Medulla oblongata (tissue), 1 donor: ENCODE measurements around the gene MAML2.
A peak's percentile ranks its signal among the peaks of the same experiment; 100 is the strongest.

Experiments
- DNase-seq: peaks from one replicate; pipeline ENCODE4 v3.0.0-alpha.2; 2015; ENCODE audit errors: extremely low spot score

MAML2 gene

DNA sequence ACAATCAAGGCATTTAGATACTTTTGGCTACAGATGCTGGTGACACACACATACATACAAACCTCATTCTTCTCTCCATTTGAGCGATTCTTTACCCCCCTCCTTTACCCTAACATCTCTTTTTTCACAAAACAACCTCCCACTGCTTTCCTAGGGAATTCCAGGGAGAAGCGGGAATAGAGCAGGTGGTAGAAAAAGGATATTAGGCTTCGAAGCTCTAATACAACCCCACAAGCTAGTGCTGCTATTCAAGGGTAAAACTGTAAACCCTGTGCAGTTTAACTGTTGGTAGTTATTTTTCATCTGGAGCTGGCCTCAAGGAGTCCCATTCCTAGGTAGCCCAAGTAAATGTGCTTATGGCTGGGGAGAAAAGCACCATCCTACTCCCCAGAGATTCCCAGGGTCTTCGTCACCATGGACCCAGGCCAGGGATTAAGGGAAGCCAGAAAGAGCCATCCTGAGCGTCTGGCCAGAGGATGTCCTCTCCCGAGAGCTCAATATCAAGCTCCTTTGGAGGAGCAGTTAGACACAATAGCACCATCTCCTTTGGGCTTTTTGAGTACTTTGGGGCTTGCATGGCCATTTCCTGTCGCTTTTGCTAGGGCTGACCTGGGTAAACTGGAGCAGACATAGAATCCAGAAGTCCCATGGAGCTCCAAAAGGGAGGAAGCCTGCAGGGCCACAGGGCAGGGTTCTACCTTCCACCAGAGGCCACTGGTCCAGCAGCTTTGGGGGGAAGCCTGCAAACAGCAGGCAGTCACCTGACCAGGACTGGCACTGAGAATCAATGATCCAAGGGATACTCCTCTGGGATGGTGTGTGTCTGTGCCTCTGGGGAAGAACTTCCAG, 3.1 kb downstream of the MAML2 start:
- peak; percentile 42 for DNase-seq

DNA sequence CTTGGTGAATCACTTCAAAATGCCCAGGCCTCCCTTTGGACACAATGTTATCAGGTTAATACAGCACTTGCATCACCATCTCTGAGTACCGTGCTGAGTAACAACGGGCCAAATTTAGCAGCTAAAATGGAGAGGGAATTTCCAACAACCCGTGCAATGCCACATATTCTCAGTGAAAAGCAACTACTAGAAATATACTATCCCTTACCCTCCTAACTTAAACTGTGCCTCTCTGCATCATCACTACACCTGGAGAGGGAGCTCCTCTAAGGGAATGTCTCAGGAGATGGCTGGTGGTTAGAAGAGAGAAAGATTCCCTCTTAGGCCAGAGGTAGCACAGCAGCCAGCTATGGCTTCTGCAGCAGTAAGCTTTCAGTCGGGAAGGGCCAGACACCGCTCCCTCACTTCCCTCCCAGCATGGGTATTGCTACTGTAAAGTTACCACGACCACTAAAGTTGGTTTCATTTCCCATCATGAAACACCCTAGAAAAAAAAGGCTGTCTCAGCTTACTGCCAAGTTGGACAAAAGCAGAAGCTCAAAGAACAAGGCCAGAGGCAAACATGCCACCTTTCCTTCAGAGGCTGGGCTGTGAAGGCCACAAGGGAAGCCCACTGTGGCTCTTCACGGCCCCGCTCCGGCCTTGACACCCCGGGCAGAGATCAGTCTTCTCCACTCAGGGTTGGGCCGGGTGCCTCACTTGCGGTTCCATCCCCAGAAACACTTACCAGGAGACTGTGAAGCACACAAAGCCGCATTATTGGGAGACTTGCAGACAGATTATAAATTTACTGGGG, 3.9 kb downstream of the MAML2 start:
- DNase-seq, result peak; percentile 95

DNA sequence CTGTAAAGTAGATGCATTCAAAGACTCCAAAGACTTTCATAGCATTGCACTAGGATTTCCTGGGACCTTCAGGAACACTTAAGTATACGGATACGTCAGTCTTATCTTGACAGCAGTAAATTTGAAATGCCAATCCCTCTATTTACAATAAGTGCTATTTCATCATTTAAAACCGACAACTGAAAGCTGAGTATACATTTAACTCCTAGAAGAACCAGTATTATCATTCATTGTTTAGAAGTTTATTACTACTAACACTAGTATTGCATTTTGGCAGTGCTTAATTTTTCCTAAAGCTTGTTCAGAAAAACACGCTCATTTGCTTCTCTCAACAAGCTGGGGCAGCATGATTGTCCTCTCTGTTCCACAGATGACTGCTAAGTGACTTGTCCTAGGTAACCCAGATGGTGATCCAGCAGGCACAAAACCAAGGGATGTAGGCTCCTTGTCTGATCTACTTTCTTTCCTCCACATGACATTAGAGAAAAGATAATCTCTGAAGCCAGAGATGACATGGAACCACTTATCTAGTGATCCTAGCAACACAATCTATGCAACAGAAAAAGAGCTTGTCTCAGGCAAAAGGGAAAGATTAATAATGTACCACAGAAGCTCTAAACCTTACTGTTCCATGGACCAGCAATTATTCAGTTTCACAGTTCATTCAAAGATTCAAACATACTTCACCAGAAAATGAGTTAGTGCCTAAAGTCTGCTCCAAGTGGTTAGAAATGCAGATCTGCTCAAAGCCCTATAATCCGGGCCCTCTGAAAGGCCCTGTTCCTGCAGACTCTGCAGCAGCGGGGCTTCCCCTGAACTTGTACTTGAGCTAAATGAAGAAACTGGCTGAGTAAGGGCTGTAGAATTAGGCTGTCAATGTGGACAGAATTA, 5.2 kb downstream of the MAML2 start:
- peak; percentile 69 for DNase-seq

DNA sequence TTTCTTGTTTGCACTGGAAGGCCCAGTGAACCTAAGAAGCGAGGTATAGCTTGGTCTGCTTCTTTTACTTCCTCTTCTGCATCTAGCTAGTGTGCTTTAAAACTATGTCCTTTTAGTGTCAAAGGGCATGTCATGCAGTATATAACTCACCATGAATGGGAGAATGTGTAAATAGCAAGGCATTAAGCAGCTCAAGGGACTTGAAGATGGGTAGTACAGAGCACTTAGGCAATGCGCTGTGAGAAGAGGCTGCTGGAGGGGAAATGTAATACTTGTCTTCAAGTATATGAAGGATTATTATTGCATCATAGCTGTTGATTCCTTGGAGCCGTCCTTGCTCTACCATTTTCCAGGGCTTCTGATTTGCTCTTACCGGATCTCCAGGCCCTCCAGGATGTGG, 7.6 kb downstream of the MAML2 start:
- DNase-seq, result no peak

DNA sequence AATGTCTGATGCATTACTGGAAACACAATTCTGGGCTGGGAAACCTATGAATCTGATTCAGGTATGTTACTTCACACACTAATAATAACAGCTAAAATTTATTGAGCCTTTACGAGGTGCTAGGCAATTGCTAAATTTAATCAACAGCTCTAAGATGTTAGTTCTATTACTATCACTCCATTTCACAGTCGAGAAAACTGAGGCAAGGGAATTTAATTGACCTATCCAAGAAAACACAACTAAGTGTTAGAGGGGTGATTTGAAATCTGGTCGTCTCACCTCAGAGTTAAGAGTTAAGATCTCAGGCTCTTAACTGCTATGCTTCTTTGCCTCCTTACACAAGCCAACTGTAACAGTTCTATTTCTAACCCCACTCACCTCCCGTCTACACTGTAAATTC, 8.8 kb downstream of the MAML2 start:
- no peak for DNase-seq

DNA sequence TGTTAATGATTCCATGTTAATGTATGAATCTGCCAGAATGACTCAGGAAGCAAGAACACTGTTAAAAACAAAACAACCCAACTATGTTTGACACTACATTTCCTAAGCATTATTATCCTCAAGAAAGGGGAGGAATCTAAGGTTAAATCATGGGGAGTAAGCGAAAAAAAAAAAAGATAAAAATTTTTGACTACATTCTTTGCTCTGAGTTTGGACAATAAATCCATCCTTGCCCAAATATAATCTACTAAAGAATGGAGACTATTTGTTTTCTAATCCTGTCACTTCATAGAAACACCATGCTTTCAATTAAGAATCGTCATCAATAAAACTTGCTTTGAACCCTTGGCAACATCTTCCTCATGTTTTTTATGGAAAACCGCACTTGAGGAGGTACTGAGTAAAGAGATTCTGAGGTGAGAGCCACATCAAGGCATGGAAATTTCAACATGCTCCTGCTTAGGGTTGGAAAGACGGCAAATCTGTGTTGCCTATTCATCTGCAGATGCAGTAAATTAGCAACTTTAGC, 9.7 kb downstream of the MAML2 start:
- DNase-seq, result no peak

DNA sequence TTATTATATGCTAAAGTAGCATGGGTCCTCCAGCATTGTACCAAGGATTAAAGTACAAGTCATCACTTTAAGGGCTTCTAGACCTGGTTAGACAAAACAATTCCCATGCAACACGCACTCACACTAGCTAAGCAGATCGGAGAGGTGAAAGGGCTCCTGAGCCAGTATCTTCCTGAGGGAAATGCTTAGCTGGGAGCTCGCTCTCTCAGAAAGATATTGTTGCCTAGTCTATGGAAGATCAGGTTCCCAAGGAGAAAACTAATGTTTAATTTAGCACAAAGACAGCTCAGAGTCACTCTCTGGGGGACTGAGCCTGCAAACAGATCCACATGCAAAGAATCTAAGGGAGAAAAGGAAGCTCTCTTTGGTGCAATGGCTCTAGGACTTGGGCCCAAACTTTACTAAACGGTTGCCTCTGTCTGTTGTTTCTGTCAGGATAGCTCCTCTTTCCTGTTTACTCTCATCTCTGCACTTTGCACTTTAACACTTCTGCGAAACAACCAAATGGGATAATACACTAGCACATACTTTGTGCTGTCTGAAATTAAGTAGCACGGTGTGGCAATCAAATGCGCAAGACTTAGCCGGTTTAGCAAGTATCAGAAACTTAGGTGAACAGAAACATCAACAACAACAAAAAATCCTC, 10.7 kb downstream of the MAML2 start:
- no peak for DNase-seq

DNA sequence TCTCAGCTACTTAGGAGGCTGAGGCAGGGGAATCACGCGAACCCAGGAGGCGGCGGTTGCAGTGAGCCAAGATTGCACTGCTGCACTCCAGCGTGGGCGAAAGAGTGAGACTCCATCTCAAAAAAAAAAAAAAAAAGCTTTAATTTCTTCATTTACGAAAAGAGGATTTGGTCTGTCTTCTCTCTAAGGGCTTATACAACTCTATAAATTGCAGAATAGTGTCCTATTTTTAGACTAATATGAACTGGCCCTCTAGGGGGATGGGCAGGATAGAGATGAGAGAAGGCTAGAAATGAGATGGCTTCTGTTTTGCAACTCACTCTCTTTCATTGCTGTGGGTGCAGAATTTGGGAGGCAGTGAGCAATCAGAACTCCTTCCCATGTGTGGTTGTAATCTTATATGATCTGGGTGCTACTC, 11.3 kb downstream of the MAML2 start:
- no peak for DNase-seq

DNA sequence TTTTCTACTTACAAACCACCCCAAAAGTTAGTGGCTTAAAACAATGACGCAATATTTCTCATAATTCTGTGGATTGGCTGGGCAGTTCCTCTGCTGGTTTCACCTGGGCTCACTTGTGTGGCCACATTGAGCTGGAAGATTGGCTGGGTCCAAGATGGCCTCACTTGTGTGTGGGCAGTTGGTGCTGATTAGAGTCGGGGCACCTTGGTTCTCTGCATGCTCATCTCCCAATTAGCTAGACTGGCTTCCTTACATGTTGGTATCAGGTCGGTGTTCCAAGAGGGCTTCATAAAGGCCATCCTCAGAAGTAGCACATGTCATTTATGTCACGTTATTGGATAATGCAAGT, 12.5 kb downstream of the MAML2 start:
- no peak for DNase-seq

DNA sequence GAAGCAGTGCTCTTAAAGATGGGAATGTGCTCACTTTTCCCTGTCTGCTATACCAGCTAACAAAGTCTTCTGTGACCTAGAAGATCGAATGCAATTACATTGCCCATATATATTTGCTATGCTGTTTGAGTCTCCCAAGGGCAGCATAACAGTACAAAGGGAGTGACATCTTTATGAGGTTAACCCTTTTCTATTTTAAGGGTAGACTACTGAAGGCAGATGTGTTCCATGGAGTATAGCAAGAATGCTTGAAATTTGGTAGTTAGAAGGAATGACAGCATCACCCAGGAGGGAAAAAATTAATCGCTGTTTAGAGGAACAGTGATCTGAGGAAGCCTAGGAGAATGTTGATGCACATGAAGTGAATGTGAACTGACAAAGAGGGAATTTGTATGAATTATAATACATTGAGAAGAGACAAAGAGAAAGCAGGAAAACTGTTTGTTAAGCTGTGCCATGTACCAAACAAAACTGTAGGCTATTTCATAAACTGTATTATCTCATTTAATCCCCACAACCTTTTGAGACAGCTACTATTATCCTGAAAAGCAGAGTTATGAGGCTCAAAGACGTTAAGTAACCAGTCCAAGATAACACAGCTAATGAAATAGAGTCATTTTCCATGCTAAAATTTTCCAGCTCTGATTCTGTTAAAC, 13.0 kb downstream of the MAML2 start:
- no peak for DNase-seq

DNA sequence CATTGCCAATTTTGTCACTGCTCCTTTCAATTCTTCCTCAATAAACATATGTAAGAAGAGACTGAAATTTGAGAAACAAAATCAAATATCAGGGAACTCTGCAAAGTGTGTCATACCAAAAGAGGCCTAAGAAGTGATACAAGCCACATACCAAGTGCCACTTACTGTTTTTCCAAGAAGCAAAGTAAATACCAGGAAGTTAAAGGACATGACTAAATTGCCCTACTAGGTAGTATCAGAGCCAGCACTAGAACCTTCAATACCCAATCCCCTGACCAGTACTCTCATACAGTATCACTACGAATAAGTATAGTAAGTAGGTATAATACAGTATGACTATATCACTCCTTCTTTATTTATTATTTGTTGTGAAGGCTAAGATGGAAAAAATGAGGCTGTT, 13.6 kb downstream of the MAML2 start:
- DNase-seq, result no peak

DNA sequence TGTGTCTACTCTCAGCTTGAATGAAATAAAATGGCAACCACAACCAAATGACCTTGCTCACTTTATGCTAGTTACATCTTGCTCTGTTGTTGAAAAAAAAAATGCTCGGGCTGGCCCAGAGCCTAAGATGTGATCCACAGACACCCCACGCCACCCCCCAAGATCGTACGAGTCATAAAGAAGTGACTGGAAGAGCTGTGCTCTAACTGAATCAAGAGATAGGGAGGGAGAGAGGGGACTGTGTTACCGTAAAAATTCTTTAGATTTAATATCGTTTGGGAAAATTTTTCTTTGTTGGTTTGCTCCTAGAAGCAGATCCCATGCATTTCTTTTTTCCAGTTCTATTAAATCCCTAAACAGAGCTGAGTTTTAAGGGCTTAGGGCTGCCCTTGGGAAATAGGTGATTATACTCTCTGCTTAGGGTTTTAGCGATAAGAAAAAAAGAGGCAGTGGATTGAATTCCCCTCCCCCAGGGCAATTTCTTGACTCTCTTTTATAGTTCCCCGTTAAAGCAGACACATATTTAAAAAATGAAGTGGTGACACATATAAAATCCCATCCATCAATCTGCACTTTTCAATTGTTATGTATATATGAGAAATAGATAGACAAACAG, 14.5 kb downstream of the MAML2 start:
- DNase-seq, result no peak

DNA sequence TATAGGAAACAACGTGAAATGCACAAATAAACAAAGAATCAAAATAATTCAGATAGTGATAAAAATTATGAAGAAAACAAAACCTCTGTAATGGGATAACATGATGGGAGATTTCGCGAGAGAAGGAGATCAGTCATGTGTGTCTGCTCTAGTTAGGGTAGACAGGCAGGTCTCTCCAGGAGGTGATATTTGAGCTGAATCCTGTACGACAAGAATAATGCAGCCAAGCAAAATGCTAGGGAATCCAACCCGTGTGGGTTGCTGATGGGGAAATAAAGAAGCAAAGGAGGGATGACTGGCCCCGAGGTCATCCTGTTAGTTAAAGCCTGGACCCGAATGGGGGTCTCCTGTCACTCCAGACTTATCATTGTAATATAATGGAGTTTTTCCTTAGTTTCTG, 16.0 kb downstream of the MAML2 start:
- DNase-seq, result no peak

DNA sequence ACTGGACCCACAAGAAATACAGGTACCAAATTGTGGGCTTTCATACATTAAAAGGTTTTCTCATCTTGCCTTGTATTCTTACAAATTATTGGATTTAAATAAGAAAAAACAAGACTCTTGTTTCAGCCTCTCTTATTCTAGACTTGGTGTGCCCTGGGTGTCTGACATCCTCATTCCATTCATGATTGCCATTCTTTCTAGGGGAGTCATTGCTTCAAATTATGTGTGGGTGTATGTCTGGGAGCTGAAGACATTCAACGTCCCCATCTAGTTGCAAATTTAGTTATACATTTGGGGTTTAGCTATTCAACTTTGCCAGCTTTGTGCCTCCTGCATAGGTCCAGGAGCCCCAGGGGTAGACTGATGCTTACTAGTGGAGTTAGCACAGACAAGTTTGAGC, 18.1 kb downstream of the MAML2 start:
- DNase-seq, result no peak

DNA sequence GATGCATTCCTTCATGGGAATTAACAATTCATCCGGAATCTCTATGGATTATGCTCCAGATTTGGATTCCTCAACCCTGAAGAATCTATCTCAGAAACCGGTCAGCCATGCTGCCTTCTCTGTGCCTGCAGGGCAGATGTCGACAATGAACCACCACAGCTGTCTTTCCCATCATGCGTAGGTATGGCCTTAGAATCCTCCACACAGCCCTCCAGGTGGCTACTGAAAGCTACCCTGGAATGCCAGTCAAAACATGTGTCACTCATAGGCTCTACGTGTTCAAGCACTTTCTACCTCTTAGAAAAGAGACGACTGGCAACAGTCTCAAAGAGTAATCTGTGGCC, 19.4 kb downstream of the MAML2 start:
- no peak for DNase-seq

DNA sequence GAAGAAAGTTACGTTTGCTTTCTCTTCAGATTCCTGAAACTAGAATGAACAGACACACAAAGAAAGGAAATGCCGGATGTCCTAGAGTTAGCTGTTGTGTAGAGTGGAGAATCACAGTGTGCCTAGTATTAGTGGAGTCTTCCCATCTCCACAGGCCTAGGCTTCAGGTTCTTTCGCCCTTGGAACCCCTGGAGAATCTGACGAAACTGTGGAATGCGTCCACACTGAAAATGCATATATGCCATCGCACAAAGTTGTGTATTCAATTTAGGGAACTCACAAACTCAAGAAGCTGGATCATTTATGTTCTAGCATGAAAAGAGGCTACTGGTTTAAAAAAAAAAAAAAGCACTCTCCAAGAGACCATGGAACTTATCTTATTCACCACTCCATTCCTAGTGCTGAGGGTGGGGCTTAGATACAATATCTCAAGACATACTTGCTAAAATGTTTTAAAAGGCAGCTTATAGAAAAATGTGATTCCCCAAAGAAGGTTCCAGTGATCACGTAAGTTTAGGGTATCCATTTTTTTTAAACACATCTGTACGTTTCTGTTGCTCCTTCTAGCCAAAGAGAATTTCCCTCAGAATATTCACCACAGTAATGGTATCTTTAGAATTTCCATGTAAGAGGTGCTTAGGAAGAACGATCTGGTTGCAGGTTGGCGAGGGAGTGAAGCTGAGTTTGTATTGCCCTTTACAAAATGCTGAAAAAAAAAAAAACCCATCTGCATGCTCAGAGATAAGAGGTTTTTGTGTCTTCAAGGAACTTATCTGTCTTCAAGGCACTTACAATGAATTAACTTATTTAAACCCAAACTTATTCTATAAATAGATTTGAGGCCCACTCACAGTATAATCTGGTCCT, 20.0 kb downstream of the MAML2 start:
- no peak for DNase-seq

DNA sequence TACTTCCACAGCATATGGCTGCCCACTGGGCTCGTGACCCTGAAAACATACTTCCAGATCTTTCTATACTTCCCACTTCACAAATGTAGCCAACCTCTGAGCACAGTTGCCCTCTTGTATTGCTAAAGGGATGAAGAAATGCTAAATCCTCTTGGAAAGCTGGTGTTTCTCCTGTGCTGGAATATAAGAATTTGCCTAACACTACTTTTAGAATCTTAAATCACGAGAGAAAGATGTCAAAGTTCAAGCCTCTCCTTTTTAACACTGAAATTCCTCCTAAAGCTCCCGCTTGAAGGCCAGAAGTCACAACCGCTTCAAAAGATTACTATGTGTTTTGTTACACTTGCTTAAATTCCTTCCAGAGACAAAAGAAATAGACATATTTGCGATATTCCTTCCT, 21.9 kb downstream of the MAML2 start:
- no peak for DNase-seq

DNA sequence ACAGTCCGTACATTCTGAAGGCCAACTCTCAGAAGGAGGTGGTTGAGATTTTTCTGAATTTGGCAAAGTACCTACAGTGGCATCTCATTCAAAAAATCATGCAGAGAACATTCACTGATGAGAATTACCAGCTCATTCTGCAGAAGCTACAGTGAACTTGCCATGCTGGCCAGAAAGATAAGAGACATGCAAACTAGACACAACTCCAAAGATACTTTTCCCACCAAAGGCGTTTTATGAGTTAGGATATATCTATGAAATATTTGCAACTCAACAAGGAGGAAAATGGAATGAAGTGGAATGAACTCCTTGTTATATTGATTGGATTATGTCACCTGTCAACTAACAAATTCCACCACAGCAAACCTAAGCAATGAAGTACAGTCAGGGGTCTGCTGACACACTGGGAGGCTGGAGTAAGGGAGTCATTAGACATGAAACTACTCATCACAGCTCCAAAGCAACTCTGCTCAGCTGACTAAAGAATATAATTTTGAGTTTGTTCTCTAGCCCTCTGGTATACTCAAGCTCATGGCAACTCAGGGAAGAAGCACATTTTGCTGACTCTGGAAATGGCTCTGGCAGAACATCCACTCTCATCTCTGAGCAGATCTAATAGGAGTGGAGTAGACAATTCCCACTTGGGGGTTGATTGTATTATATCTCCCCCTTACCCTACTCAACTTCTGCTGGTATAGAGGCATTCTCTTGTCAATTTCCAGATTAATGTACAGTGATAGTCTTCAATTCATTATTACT, 22.9 kb downstream of the MAML2 start:
- no peak for DNase-seq

DNA sequence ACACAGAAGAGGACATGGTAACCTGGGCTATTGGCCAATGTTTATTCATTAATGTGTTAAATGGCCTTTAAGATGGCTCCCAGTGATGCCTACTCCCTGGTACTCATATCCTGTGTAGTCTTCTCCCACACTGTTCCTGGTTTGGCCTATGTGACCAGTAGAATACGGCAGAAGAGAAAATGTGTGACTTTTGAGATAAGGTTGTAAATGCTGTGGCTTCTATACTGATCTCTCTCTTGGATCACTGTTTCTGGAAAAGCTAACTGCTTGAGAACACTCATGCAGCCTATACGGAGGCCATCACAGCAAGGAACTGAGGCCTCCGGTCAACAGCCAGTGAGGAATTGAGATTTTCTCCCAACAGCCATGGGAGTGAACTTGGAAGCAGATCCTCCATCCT, 24.1 kb downstream of the MAML2 start:
- DNase-seq, result no peak
